Suppressor macrophage treated with lipopolysaccharide for 1 hour (primary cell): ENCODE results near the gene TINAGL1.
A peak's percentile ranks its signal among the peaks of the same experiment; 100 is the strongest.
"Not testable (repeated sequence)": the region's sequence is repeated elsewhere in the genome, so short reads cannot be mapped to it uniquely, and the experiment has no call there.

Experiments used
- DNase-seq, 3 donors: peaks; one replicate each; pipeline ENCODE4 v3.0.0-alpha.2; 2020 to 2022

The TINAGL1 gene

GRCh38 chr1:31583995-31584868 lies 7.9 kb downstream of the TINAGL1 start:
- DNase-seq, result no peak

- no peak for DNase-seq
These were observed 8.8 kb downstream of the TINAGL1 start for GRCh38 chr1:31584869-31585735.

- DNase-seq, result no peak
These were observed 9.5 kb downstream of the TINAGL1 start for GRCh38 chr1:31585736-31586365.

GRCh38 chr1:31586376-31587327 lies 10.3 kb downstream of the TINAGL1 start:
- peak; percentile 29 to 36 (median 32) for DNase-seq

- not testable (repeated sequence) for DNase-seq
These were observed 11.0 kb downstream of the TINAGL1 start for GRCh38 chr1:31587328-31587699.

GRCh38 chr1:31587720-31588423 lies 11.6 kb downstream of the TINAGL1 start:
- DNase-seq, result peak; percentile 61 to 73 (median 65)

GRCh38 chr1:31588751-31589515 lies 12.6 kb downstream of the TINAGL1 start:
- DNase-seq, result no peak

GRCh38 chr1:31591425-31592093 lies 15.2 kb downstream of the TINAGL1 start:
- DNase-seq, result no peak

- no peak for DNase-seq
These were observed 15.8 kb downstream of the TINAGL1 start for GRCh38 chr1:31592132-31592531.

- DNase-seq, result no peak
These were observed 16.9 kb downstream of the TINAGL1 start for GRCh38 chr1:31593136-31593665.

GRCh38 chr1:31593770-31594632 lies 17.7 kb downstream of the TINAGL1 start:
- DNase-seq, result peak; percentile 65 to 91 (median 69)

- DNase-seq, result peak in 1 of 3 donors; percentile 22
These were observed 19.8 kb downstream of the TINAGL1 start for GRCh38 chr1:31595836-31596736.

- DNase-seq, result no peak
These were observed 20.4 kb downstream of the TINAGL1 start for GRCh38 chr1:31596737-31597097.

- DNase-seq, result no peak
These were observed 22.7 kb downstream of the TINAGL1 start for GRCh38 chr1:31598980-31599379.

GRCh38 chr1:31600641-31601040 lies 24.3 kb downstream of the TINAGL1 start:
- DNase-seq, result no peak

GRCh38 chr1:31602081-31602480 lies 25.8 kb downstream of the TINAGL1 start:
- DNase-seq, result no peak

GRCh38 chr1:31605908-31606427 lies 29.7 kb downstream of the TINAGL1 start:
- DNase-seq, result peak; percentile 90 to 98 (median 96)
